ENCODE data around the gene EREG.

GRCh38 chr4:74364256-74364651, 691 bp upstream of the EREG start:
- TF ChIP-seq CBX8 (IDR thresholded peaks at IDR 0.05) = no peak
- TF ChIP-seq CTCF (IDR thresholded peaks at IDR 0.05) = no peak
- no peak for TF ChIP-seq MAZ (IDR thresholded peaks at IDR 0.05; ENCODE audit: borderline replicate concordance, low read depth, low read length)
- no peak for TF ChIP-seq MAX (IDR thresholded peaks at IDR 0.05)
- TF ChIP-seq EP300 (IDR thresholded peaks at IDR 0.05) = no peak
- no peak for TF ChIP-seq NPAS2 (CRISPR knock-in tag; IDR thresholded peaks at IDR 0.05; ENCODE audit: borderline replicate concordance)
- no peak for TF ChIP-seq RAD21 (conservative IDR thresholded peaks at IDR 0.05 in 1 of 2, IDR thresholded peaks at IDR 0.05 in 1 of 2)

Measured in A549 (cell line).